ENCODE data around the gene RTP2. TPM values are rescaled to one million over a fixed set of nuclear protein-coding genes. Genes with fewer than 3 reads are reported as not detected.

The RTP2 gene
- total RNA-seq, 4 donors from 2014 or later = not detected

- H3K27me3 ChIP-seq = no peaks in the 10 kb centered on the region
- peak overlapping the region; percentile 97 to 100 (median 100) for H3K27ac ChIP-seq
- H3K36me3 ChIP-seq = no peaks in the 10 kb centered on the region
- no peaks in the 10 kb centered on the region for H3K9me3 ChIP-seq
- TF ChIP-seq CTCF (IDR thresholded peaks at IDR 0.05) (no peak), POLR2A (IDR thresholded peaks at IDR 0.05) (peak in 1 of 2 donors; percentile 67)
- H3K4me3 ChIP-seq (replicated peaks in 1 of 3) = peak overlapping the region; percentile 69 to 87 (median 72)
- DNase-seq = peak; percentile 77 to 83
- peaks cover 37 to 39% of the 10 kb centered on the region in 2 donors for H3K4me1 ChIP-seq
- intact Hi-C loops (cut with DNase I) = loop anchor here (5.0 to 10.0 kb wide), 2 partner anchors 881 to 1214 kb away; no protein-coding TSS in a partner anchor
- WGBS, 2 donors = 8% methylated on average over 42 to 45 of the region's 45 CpGs
Measured at GRCh38 chr3:187743195-187744141, 41.1 kb upstream of the RTP2 start.

GRCh38 chr3:187742351-187743171, 40.2 kb upstream of the RTP2 start:
- Histone ChIP-seq H3K4me3 (replicated peaks in 1 of 3) (peak overlapping the region in 2 of 3 donors; percentile 72 to 87), H3K9me3 (no peaks in the 10 kb centered on the region), H3K27ac (peak overlapping the region; percentile 97 to 100 (median 100)), H3K27me3 (no peaks in the 10 kb centered on the region), H3K4me1 (peaks cover 30% of the 10 kb centered on the region in 2 donors), H3K36me3 (no peaks in the 10 kb centered on the region)
- WGBS, 2 donors = 65 to 74% methylated on average over 13 of the region's 13 CpGs
- DNase-seq = peak in 1 of 2 donors; percentile 19
- TF ChIP-seq CTCF (IDR thresholded peaks at IDR 0.05) = peak in 3 of 6 experiments; percentile 1 to 9 (median 6)
- no peak for TF ChIP-seq POLR2A (IDR thresholded peaks at IDR 0.05)
- intact Hi-C loops (cut with DNase I) = loop anchor here (5.0 to 10.0 kb wide), 2 partner anchors 882 to 1215 kb away; no protein-coding TSS in a partner anchor

GRCh38 chr3:187741403-187742350, 39.3 kb upstream of the RTP2 start:
- intact Hi-C loops (cut with DNase I) = loop anchor here (5.0 to 10.0 kb wide), 2 partner anchors 883 to 1216 kb away; no protein-coding TSS in a partner anchor
- Histone ChIP-seq H3K4me3 (replicated peaks in 1 of 3) (peak overlapping the region in 2 of 3 donors; percentile 51 to 52), H3K27ac (peak overlapping the region; percentile 97 to 100 (median 100)), H3K9me3 (no peaks in the 10 kb centered on the region), H3K36me3 (no peaks in the 10 kb centered on the region), H3K27me3 (no peaks in the 10 kb centered on the region), H3K4me1 (peaks cover 29% of the 10 kb centered on the region in 2 donors)
- TF ChIP-seq CTCF (IDR thresholded peaks at IDR 0.05) (peak; percentile 62 to 96 (median 84)), POLR2A (IDR thresholded peaks at IDR 0.05) (peak in 1 of 2 donors; percentile 63)
- DNase-seq = peak; percentile 68 to 81
- 1 to 2% methylated on average over 23 to 33 of the region's 35 CpGs for WGBS, 2 donors

Data from thyroid gland (tissue), 4 donors.